NCI-H345 treated with DMSO at 0.1 percent for 48 hours (cell line): ENCODE data around the gene NEU4.
"Not testable (repeated sequence)": the region's sequence is repeated elsewhere in the genome, so short reads cannot be mapped to it uniquely, and the experiment has no call there.

ENCODE experiments used
- DNase-seq: peaks from one replicate; lab custom pipeline; 2025; ENCODE audit not compliant: unreplicated experiment; lab: John Stamatoyannopoulos, UW

Gene NEU4

DNA sequence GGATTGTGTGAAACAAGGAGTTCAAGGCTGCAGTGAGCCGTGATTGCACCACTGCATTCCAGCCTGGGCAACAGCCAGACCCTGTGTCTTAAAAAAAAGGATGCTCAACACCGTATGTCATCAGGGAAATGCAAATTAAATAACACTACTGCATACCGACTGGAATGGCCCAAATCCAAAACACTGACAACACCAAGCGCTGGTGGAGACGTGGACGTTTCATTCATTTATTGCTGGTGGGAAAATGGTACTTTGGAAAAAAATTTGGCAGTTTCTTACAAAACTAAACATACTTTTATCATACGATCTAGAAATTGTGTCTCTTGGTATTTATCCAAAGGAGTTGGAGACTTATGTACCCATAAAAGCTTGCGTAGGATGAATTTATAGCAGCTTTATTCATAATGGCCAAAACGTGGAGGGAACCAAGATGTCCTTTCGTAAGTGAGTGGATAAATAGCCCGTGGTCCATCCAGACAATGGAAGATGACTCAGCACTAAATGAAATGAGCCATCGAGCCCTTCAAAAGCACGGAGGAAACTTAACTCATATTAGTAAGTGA lies 24.2 kb downstream of the NEU4 start:
- no peak for DNase-seq

DNA sequence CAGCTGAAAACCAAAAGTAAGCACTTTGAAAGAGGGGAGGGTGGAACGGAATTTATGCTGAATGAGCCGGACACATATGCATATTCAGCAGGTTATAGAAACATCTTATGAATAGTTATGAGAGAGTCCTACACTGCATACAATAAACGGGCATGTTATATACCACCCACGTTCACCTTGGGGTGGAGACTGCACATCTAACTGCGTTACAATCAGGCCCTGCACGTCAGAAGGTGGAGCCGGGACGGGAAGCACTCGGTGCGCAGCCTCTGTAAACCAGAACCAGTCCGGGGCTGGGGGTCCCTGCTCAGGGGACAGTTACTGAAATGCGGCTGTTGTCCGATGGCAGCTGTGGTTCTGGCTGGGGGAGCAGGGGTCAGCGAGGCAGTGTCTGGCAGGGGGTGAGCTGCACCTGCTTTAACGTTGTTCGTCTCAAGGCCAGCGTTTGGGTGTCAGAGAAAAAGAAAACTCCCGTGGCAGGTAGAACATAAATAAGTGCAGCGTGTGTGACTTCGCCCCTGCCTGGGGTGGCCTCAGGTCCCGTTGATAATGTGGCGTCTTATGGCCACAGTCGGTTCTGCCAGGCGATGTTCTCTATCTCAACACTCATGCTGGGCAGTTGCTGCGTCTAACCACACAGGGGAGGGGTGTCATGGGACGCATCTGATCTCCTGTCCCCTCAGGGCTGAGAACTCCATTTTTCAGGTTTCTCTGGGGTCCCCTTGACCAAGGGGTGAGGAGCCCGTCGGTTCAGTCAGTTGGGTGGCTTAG lies 24.9 kb downstream of the NEU4 start:
- DNase-seq: not testable (repeated sequence)

DNA sequence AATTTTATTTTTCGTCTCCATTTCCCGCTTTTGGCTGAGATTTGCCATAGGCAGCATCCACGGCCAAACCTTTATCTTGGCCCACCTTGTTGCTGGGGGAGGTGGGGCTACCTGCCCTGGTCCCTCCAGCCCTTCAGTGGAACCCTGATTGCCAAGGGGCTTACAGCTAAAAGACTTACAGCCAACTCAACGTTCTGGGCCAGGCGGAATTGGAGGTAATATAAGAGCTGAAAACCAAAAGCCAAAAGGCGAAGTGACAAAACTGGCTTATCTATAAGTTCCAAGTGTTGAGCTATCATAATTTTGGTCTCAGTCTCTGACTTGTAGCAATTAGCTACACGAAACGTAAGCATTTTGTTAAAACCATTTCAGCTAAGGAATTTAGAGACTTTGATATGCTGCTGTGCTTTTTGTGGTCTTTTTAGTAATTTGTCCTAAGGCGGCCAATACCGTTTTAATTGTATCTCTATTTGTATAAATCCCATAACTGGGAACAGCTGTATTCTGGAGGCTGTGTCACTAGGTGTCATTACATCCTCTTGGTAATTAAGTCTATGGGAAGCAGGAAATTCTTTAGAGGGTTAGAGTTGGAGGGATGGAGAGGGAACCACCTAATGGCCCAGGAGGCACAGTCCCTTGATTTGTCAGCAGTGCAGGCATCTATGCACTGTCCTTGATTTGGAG lies 25.7 kb downstream of the NEU4 start:
- no peak for DNase-seq

DNA sequence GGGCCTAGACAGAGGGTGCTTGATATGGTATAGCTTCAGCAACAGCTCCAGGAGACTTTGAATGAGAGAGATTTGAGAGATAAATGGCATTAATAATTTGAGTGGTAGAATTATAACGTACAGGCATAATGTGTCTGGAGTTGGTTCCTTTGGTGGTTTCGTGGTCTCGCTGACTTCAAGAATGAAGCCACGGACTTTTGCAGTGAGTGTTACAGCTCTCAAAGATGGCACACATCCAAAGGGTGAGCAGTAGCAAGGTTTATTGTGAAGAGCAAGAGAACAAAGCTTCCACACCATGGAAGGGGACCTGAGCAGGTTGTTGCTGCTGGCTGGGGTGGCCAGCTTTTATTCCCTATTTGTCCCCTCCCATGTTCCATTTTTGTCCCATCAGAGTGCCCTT lies 26.6 kb downstream of the NEU4 start:
- DNase-seq: no peak

DNA sequence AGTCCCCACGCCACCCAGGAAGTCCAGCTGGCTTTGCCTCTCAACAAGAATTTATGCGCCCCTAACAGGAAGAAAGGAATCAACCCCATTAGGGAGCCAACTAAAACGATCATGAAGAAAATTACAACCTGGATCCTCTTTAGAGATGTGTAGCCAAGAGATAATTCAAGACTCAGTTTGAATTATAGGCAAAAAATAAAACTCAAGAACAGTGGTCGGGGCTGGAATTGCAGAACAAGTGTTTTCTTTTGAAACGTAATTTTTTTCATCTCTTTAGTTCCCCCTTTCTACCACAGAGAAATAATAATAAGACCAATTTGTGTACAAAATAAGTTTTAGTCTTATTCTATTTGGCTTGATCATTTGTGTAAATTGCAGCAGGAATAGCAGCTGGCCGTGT lies 27.3 kb downstream of the NEU4 start:
- no peak for DNase-seq

DNA sequence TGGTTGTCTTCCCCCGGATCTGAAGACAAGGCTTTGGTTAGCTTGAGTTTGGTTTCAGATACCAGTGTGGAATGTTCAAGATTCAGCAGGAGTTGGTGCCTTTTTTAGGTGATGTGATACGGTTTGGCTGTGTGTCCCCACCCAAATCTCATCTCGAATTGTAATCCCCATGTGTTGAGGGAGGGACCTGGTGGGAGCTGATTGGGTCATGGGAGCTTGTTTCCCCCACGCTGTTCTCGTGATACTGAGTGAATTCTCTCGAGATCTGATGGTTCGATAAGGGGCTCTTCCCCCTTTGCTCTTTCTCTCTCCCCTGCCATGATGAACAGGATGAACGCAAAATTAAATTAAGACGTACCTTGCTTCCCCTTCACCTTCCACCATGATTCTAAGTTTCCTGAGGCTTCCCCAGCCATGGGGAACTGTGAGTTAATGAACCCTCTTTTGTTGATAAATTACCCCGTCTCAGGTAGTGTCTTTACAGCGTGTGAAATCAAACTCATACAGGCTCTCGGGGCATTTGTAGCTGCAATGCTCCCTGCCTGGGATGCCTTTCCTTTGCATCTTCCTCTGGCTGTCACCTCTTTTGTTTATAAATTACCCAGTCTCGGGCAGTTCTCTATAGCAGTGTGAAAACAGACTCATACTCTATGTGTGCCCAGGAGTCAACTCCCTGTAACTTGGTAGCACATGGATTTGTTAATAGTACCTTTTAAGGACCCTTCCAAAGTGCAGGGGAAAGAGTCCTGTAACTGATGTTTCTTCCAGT lies 28.4 kb downstream of the NEU4 start:
- no peak for DNase-seq

DNA sequence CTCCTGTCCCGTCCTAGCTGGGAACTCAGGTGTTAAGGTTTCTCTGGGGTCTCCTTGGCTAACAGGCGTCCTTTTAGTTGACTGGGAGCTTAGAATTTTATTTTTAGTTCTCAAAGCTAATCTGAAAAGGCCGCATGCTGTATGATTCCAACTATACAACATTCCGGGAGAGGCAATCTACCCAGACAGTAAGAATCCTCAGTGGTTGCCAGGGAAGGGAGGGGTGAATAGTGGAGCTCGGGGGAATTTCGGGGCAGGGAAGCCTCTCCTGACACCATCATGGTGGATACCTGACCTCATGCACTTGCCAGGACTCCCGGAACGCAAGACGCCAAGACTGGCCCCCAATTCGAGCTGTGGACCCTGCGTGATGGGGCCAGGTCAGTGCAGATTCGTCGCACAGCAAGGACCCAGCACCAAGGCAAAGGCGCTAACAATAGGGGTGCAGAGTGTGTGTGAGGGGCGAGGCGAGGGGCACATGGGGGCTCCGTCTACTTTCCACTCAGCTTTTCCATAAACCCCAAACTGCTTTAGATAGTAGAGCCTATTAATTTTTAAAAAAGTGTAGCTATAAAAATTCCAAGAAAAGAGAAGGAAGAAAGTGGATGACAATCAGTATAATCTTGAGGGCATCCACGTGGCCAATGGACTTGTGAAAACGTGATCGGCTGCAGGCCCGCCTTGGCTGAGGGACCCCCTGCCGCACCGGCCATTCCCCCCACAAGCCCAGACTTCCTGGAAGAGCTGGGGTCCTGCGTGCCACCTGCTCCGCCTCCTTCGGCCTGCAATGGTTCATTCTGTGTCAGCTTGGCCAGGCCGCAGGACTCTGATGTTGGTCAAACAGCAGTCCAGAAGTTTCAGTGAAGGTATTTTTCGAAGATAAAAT lies 32.4 kb downstream of the NEU4 start:
- DNase-seq: no peak

DNA sequence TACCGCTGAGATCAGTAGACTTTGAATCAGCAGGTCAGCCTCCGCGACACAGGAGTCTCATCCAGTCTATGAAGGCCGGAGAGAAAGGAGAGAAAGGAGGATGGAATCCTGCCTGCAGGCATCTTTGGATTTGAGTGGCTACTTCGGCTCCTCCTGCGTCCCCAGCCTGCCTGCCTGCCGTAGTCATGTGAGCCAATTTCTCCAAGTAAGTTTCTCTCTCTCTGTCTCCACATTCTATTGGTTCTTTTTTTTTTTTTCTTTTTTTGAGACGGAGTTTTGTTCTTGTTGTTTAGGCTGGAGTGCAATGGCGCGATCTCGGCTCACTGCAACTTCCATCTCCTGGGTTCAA lies 33.0 kb downstream of the NEU4 start:
- DNase-seq: no peak

DNA sequence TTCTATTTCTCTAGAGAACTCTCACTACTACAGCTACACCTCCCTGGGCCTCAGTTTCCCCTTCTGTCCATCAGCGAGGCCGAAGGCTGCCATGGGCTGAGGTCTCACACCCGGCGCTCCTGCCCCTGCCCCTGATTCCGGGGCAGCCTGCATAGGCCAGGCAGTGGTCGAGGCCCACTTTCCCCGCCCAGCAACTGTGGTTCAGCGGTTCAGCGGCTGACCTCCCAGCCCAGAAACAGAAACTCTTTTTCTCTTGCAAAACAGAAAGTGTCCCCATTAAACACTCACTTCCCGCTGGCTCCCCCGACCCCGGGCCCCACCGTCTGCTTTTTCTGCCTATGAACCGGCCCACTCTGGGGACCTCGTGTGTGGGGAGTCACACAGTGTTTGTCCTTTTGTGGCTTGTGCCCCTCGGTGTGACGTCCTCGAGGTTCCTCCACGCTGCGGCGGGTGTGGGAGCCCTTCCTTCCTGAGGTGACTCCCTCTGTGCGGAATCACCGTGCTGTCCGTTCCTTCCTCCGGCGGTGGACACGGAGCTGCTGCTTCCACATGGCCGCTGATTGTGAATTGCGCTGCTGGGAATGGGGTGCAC lies 33.7 kb downstream of the NEU4 start:
- DNase-seq: no peak

DNA sequence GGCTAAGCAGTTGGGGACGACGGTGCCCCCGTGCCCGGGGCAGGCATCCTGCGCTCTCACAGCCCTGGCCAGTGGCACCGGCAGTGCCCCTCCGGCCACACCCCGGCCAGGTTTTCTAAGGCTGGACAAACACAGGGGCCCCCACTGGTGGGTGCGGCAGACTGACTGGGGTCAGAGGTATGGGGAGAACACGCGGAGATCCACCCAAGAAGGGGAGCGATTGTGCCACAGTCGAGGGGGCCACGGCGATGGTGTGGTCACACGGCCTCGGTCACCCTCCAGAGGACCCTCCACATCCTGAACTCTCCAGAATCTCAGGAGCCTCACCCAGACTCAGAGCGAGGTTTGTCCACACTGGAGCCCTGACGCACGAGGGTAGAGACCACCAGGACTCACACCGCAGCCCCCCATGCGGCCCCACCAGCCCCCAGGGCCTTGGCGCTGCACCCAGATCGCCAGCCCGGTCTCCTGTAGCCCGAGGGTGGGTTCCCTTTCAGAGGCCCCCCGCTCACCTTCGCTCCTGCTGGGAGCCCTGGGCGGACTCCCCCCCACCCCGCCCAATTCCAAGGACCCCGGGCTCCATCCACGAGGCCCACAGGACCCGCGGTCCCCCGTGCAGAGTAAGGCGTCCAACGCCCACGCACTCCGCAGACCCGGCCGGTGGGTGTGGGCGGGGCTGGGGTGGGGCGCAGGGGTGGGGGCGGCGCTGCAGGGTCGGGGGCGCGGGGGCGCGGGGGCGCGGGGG lies 34.5 kb downstream of the NEU4 start:
- DNase-seq: no peak

DNA sequence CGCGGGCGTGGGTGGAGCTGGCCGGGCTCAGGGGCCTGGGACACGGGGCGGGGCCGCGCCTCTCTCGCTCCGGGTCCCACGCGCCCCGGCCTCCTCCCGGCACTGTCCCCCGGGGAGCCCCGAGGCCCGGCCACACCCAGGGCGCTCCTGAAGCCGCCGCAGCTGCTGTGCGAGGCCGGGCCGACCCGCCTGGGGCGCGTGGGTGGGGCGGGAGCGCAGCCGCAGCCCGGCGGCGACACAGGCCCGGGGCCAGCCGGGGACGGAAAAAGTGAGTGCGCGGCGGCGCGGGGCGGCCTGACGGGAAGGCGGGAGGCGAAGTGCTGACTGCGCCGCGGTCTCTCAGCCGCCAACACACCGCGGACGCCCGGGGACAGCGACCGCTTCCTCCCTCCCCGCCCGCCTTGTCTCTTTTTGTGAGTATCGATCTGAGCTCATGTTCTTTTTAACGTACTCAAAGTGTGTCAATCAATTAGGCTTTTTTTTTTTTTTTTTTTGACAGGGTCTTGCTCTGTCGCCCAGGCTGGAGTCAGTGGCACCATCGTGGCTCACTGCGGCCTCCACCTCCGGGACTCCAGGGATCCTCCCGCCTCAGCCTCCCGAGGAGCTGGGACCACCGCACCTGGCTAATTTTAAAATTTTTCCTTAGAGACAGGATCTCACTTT lies 35.2 kb downstream of the NEU4 start:
- DNase-seq: no peak

DNA sequence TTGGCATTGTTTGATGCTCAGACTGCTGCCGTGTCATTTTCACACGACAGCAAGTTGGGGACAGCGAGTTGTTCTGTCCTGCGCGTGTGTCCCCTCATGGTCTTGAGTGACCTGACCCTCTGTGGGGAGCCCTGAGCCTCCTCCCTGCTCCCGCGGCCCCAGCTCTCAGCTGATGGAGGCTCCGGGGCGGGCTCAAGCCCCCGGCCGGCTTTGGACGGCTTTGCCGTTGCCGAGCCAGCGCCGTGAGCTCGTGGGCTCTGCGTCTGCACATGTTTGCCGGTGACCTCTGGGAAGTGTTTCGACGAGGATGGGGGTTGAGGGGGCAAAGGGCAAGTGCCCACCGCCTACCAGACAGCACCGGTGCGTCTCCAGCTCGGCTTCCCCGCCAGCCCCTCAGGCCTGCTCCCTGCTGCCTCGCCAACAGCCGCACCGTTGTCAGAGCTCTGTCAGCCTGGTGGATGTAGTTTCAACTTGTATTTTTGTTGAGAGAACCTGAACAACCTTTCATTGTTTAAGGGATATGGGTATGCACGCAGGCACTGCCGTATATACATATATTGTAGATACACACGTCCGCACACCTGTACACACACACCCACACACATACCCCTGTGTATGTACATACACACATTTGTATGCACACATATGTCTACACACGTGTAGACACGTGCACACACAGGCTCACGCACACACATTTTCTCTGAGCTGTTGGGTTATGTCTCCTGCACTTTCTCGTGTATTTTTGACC lies 36.0 kb downstream of the NEU4 start:
- DNase-seq: no peak

DNA sequence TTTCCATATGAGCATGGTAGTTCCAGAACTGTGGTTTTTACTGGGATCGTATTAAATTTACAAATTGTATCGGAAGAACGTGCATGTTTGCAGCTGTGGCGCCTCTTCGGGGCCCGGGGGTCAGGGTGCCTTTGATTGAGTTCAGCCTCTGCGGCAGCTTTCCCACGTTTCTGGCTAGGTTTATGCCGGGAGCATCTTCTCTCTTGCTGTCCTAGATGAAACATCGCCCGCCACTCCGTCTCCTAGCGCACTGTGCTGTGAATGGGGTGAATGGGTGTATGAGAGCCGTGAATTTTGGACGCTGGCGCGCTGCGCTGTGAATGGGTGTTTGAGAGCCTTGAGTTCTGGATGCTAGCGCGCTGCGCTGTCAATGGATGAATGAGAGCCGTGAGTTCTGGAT lies 37.4 kb downstream of the NEU4 start:
- no peak for DNase-seq

DNA sequence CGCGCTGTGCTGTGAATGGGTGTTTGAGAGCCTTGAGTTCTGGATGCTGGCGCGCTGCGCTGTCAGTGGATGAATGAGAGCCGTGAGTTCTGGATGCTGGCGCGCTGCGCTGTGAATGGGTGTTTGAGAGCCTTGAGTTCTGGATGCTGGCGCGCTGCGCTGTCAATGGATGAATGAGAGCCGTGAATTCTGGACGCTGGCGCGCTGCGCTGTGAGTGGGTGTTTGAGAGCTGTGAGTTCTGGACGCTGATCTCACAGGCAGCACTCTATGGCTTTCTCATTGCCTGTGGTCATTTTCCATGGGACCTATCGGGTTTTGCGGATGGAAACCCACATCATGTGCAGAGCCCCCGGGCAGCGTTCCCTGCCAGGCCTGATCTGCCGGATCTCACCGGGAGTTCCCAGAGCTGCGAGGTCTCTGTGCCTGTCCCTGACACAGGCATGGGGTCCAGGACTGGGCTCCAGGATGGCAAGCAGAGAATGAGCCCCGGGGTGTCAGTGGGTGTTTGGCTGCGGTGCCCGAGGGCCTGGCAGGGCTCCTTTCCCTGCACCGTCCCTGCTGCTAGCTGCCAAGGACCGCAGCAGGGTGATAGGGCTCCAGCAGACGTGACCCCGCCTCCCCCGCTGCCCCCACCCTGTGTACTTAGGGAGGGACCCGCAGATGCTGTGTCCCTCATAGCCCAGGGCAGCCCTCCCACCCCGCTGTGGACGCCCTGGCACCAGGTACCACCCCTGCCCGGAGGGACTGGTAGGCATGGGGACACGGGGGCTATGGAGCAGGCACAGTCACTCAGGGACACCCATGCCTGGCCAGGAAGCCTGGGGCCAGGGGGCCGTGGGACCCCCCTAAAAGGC lies 40.0 kb downstream of the NEU4 start:
- no peak for DNase-seq

DNA sequence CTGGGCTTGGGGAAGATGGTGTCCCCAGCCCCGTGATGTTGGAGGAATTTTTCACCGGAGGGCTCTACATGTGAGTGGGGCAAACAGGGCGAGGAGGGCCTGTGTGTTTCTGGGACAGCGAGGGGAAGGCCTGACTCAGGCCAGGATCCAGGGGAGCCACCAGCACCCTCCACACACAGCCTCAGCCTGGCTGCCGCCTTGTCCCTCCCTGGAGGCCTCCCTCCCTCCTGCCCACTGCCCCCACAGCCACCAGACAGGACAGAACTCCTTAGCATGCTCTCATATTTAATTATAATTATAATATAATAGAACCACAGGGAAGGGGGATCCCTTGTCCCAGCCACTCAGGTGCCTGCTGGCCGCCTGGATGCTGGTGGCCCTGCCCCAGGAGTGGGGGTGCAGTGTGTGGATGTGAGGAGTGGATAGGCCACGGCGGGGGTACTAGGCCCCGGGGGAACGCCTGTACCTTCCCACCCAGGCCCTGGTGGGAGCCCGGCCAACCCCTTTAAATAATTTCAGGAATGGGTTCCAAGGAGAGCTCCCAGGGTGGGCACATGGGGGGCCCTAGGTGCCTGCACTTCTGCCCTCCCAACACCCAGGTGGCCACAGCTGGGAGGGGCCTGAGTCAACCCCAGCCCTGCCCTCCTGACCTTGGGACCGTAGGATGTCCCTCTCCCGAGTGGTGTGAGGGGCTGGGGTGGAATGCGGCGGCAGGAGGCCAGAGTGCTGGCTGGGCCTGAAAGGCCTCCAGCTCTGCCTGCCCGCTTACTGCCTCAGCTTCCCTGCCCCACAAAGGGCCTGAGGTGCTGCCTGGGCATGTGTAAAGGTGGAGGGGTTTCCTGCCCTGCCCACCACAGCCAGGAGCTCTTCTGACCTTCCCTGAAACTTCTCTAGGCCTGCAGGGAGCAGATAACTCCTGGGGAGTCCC lies 40.9 kb downstream of the NEU4 start:
- DNase-seq: no peak

DNA sequence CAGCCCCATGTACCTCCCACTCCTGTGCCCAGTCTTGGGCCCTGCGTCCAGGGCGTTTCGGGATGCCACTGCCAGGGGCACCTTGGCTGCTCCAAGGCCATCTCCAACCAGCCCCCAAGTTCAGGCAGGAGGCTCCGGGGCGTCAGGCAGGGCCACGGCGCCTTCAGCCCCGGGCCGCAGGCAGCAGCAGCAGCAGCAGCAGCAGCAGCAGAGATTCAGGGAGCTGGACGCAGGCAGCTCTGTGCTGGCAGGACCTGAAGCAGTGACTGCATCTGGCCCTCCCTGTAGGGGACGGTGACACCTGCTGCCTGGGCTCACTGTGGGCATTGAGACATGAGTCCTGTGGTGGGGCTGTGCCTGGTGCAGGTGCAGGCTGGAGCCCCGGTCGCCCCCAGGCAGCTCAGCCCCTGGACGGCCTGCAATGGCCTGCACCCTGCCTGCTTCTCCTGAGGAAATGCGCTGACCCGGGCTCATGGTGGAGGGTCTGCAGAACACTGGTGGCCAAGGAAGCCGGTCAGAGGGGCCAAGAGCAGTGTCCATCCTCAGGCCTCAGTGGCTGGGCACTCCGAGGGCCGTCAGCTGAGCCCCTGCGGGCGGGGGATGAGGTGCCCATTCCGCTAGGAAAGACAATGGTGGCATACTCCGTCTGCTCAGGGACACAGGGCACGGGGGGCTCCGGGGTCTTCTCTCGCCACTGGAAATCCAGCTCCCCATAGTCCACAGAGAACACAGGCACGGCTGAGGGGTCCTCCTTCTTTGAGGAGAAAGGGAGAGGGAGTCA lies 41.7 kb downstream of the NEU4 start:
- DNase-seq: no peak
